Activated T-helper 2 cell treated with anti-CD3 and anti-CD28 coated beads, Interferon-gamma antibody, Interleukin-2, Interleukin-4, amounts not matched to agents 10 μg/mL and 5 μg/mL and 100 μg/mL, durations not matched to agents 14 hours and 24 hours and 36 hours (primary cell): ENCODE results near the gene PCDH12. TPM values are rescaled to one million over a fixed set of nuclear protein-coding genes. Genes with fewer than 3 reads are reported as not detected.

Experiments
- DNase-seq: peaks from one replicate; pipeline ENCODE4 v3.0.0; 2021; ENCODE audit warnings: low spot score
- H3K27ac Mint-ChIP-seq: one replicate; pipeline ENCODE4 v1.8.0; 2021; ENCODE audit warnings: mixed read lengths
- H3K27me3 Mint-ChIP-seq: one replicate; pipeline ENCODE4 v1.8.0; 2021; ENCODE audit warnings: low read depth, mixed read lengths
- H3K36me3 Mint-ChIP-seq: one replicate; pipeline ENCODE4 v1.8.0; 2021; ENCODE audit warnings: low read depth, mixed read lengths
- H3K4me1 Mint-ChIP-seq: one replicate; pipeline ENCODE4 v1.8.0; 2021; ENCODE audit warnings: low read depth, mixed read lengths
- H3K4me3 Mint-ChIP-seq: one replicate; pipeline ENCODE4 v1.8.0; 2021; ENCODE audit warnings: low read depth, mild to moderate bottlenecking, moderate library complexity, mixed read lengths
- H3K9me3 Mint-ChIP-seq: one replicate; pipeline ENCODE4 v1.8.0; 2021; ENCODE audit warnings: mixed read lengths
- intact Hi-C: fragments of 100-400 bp; cut with micrococcal nuclease; formaldehyde crosslinking; loops from one replicate; pipeline ENCODE4 v1.15.1; 2023
- total RNA-seq: library from RNA; stranded (reverse); gene quantifications from 2 replicates; pipeline ENCODE4 v1.2.3, GENCODE V29; 2022

The PCDH12 gene
- total RNA-seq, 1 donor from 2014 or later: 1.1 TPM

DNA sequence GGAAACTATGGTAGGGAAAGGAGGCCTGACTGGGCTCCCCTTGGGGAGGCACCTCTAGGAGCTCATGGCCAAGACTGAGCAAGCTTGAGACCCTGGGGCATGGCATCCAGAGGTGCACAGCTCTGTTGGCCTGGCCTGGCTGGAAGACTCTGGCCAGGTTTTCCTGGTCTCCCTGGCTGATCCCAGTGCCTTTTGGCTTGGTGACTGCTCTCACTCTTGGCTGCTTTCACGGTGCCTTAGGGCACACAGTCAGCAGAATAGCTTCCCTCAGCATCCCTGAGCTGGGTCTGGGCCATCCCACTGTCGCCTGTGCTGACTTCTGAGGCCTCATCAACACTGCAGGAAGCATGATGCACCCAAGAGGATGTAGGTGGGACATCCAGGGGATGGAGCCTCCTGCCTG lies 47.7 kb downstream of the PCDH12 start:
- H3K4me3 Mint-ChIP-seq: no peak overlapping the region
- H3K27ac Mint-ChIP-seq: no peak overlapping the region
- no peaks in the 10 kb centered on the region for H3K9me3 Mint-ChIP-seq
- intact Hi-C loops: no loop called here
- H3K4me1 Mint-ChIP-seq: peaks cover 2% of the 10 kb centered on the region
- peaks cover 26% of the 10 kb centered on the region for H3K27me3 Mint-ChIP-seq
- no peak for DNase-seq
- H3K36me3 Mint-ChIP-seq: no peaks in the 10 kb centered on the region

DNA sequence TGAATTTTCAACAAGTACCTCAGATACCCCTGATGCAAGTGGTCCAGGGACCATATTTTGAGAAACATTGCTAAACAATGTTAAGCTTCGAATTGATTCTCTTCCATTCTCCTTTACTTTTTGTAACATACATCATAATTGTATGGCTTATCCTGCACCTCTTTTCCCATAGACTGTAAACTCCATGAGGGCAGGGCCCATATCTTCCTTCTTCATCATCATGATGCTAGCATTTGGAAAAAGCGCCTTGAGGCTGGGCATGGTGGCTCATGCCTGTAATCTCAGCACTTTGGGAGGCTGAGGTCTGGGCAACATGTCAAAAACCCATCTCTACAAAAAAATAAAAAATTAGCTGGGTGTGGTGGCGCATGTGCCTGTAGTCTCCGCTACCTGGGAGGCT lies 48.8 kb downstream of the PCDH12 start:
- intact Hi-C loops: no loop called here
- Mint-ChIP-seq H3K27ac (no peak overlapping the region), H3K27me3 (peaks cover 16% of the 10 kb centered on the region), H3K9me3 (no peaks in the 10 kb centered on the region), H3K36me3 (no peaks in the 10 kb centered on the region), H3K4me3 (no peak overlapping the region), H3K4me1 (peaks cover 2% of the 10 kb centered on the region)
- DNase-seq: no peak

DNA sequence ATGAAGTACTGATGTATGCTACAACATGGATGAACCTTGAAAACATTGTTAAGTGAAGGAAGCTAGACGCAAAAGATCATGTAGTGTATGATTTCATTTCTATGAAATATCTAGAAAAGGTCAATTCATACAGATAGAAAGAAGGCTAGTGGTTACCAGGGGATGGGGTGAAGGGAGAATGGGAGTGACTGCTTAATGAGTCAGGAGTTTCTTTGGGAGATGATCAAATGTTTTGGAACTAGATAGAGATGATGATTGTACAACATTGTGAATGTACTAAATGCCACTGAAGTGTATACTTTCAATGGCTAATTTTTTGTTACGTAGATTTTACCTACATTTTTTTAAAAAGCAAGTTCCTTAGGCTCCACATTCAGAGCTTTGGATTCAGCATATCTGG lies 49.2 kb downstream of the PCDH12 start:
- no peak overlapping the region for H3K27ac Mint-ChIP-seq
- intact Hi-C loops: no loop called here

DNA sequence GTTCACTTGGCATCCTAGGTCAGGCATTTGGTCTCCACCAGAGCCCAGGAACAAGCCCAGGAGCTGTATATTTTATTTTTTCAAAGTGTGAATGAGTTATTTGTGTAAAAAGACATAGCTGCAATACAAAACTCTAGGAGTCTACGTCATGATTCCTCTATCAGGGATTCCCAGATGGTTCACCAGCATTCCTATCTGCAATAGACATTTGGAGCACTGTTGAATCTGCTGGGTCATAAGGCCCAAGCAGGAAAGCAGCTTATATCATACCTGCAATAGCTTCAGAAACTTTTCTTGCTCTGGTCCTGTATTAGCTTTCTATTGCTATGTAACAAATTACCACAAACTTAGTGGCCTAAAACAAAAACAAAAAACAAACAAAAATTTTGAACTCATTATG lies 51.0 kb downstream of the PCDH12 start:
- H3K36me3 Mint-ChIP-seq: no peaks in the 10 kb centered on the region
- H3K9me3 Mint-ChIP-seq: no peaks in the 10 kb centered on the region
- H3K4me3 Mint-ChIP-seq: no peak overlapping the region
- intact Hi-C loops: no loop called here
- H3K4me1 Mint-ChIP-seq: no peaks in the 10 kb centered on the region
- H3K27me3 Mint-ChIP-seq: peaks cover 9% of the 10 kb centered on the region
- no peak overlapping the region for H3K27ac Mint-ChIP-seq
- DNase-seq: no peak

More for the DNA sequence above, 49.2 kb downstream of the PCDH12 start:
- H3K27me3 Mint-ChIP-seq: peaks cover 17% of the 10 kb centered on the region
- no peak overlapping the region for H3K4me3 Mint-ChIP-seq
- H3K9me3 Mint-ChIP-seq: no peaks in the 10 kb centered on the region
- no peak for DNase-seq
- no peaks in the 10 kb centered on the region for H3K36me3 Mint-ChIP-seq
- H3K4me1 Mint-ChIP-seq: peaks cover 2% of the 10 kb centered on the region

DNA sequence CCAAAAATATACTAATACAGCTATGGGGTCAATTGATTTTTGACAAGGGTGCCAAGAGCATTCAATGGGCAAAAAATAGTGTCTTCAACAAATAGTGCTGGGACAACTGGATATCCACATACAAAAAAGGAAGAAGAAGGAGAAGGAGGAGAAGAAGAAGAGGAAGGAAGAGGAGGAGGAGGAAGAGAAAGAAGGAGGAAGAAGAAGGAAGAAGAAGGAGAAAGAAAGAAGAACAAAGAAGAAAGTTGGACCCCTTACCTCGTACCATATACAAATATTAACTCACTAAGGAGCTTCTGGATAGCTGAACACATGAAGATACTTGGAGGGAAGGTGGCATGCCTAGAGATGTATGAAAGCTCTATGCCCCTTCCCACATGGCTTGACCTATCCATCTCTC lies 51.5 kb downstream of the PCDH12 start:
- no peaks in the 10 kb centered on the region for H3K4me1 Mint-ChIP-seq
- peaks cover 12% of the 10 kb centered on the region for H3K27me3 Mint-ChIP-seq
- intact Hi-C loops: no loop called here
- H3K36me3 Mint-ChIP-seq: no peaks in the 10 kb centered on the region
- no peak overlapping the region for H3K4me3 Mint-ChIP-seq
- H3K27ac Mint-ChIP-seq: no peak overlapping the region
- H3K9me3 Mint-ChIP-seq: no peaks in the 10 kb centered on the region
- no peak for DNase-seq

GRCh38 chr5:141904551-141904950 lies 53.5 kb downstream of the PCDH12 start:
- intact Hi-C loops: no loop called here
- no peak for DNase-seq
- H3K27me3 Mint-ChIP-seq: peaks cover 15% of the 10 kb centered on the region
- H3K9me3 Mint-ChIP-seq: no peaks in the 10 kb centered on the region
- no peaks in the 10 kb centered on the region for H3K4me1 Mint-ChIP-seq
- H3K4me3 Mint-ChIP-seq: no peak overlapping the region
- no peaks in the 10 kb centered on the region for H3K36me3 Mint-ChIP-seq
- H3K27ac Mint-ChIP-seq: no peak overlapping the region

DNA sequence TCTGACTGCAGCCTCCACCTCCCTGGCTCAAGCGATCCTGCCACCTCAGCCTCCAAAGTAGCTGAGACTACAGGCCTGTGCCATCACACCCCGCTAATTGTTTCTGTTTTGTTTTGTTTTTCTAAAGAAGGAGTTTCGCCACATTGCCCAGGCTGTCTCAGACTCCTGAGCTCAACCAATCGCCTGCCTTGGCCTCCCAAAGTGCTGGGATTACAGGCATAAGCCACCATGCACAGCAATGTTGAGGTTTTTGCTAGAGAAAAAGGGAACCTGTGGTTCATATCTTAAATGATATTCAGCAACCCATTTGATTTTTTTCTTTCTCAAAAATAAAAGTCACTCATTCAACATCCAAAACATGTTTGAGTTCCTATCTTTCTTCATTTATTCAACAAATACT lies 54.7 kb downstream of the PCDH12 start:
- no peak overlapping the region for H3K27ac Mint-ChIP-seq
- intact Hi-C loops: no loop called here
- H3K36me3 Mint-ChIP-seq: no peaks in the 10 kb centered on the region
- peaks cover 15% of the 10 kb centered on the region for H3K27me3 Mint-ChIP-seq
- H3K4me3 Mint-ChIP-seq: no peak overlapping the region
- H3K9me3 Mint-ChIP-seq: no peaks in the 10 kb centered on the region
- DNase-seq: no peak
- H3K4me1 Mint-ChIP-seq: no peaks in the 10 kb centered on the region

DNA sequence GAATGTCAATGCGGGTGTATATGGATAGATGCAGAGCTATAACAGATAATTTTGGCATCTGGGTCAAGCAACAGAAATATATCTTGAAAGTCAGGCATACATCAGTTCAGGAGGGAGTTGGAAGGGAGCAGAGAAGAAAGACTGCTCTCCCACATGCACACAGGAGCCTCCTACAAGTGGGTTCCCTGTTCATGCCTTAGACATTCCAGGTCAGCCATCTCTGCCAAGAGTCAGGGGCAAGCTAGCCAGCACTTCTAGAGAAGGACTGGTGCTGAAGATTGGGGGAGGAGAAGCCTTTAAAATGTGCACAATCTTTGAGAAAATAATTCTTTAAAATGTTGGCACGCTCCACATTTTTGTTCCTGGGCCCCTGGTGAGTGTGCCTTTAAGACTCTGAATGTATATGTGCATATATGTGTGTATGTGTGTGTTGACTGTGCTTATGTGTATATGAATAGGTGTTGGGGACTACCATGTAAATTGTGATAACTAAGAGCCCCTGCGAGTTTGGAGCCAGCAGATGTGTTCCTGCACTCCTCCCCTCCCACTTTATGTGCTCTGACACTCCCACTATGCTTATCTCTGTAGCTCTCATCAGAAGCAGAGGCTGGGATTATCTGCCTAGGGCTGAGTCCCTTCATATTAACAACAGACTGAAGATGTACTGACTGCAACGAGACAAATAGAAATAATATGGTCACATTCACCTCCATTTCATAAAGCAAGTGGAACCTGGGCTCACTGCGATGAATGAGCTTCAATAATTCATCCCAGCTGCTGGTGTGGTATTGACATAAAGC lies 55.8 kb downstream of the PCDH12 start:
- H3K27me3 Mint-ChIP-seq: peaks cover 15% of the 10 kb centered on the region
- H3K27ac Mint-ChIP-seq: no peak overlapping the region
- no peaks in the 10 kb centered on the region for H3K36me3 Mint-ChIP-seq
- H3K4me1 Mint-ChIP-seq: no peaks in the 10 kb centered on the region
- H3K9me3 Mint-ChIP-seq: no peaks in the 10 kb centered on the region
- intact Hi-C loops: no loop called here
- H3K4me3 Mint-ChIP-seq: no peak overlapping the region
- DNase-seq: no peak

- DNase-seq: no peak
- Mint-ChIP-seq H3K4me3 (no peak overlapping the region), H3K4me1 (no peaks in the 10 kb centered on the region), H3K9me3 (no peaks in the 10 kb centered on the region), H3K27ac (no peak overlapping the region), H3K27me3 (peaks cover 16% of the 10 kb centered on the region), H3K36me3 (no peaks in the 10 kb centered on the region)
- intact Hi-C loops: no loop called here
Measured at GRCh38 chr5:141898448-141899049, 59.5 kb downstream of the PCDH12 start.

DNA sequence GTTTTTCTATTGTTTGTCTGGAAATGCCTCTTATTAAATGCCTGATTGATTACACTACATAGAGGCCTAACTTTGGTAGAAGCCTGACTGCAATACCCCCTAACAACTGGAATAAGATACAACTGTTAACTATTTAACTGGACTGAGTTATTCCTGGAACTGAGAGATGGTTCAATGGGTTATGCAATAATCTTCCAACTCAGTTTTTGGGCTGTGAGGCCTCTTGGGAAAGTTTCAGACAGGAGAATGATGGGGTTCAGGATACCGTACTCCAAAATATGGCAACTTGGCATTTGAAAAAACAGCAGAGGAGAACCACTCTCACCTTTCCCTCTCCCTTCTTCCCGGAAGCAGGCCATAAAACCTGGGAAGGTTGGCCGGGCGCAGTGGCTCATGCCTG lies 60.6 kb downstream of the PCDH12 start:
- intact Hi-C loops: no loop called here
- DNase-seq: no peak
- Mint-ChIP-seq H3K27me3 (peaks cover 16% of the 10 kb centered on the region), H3K36me3 (no peaks in the 10 kb centered on the region), H3K4me3 (no peak overlapping the region), H3K9me3 (no peaks in the 10 kb centered on the region), H3K27ac (no peak overlapping the region), H3K4me1 (no peaks in the 10 kb centered on the region)

Other genes with a start within 250 kb of the PCDH12 start
- not detected in 2 replicates for gene PCDH1, start 79.8 kb downstream of the PCDH12 start, total RNA-seq
- gene DELE1, start 34.3 kb downstream of the PCDH12 start, total RNA-seq: 74.1 and 76.8 TPM in 2 replicates
- gene RNF14, start 10.9 kb upstream of the PCDH12 start, total RNA-seq: 22.0 and 24.1 TPM in 2 replicates
- gene GNPDA1, start 54.8 kb upstream of the PCDH12 start, total RNA-seq: 35.8 and 43.7 TPM in 2 replicates
- 118 and 121 TPM in 2 replicates for gene NDFIP1, start 150.6 kb upstream of the PCDH12 start, total RNA-seq